ENCODE data around the gene ACO2. TPM values are rescaled to one million over a fixed set of nuclear protein-coding genes. Genes with fewer than 3 reads are reported as not detected.
A peak's percentile ranks its signal among the peaks of the same experiment; 100 is the strongest.

Gene ACO2
- total and polyA plus RNA-seq, 2 of the 13 experiments (the other 11 are each of a cell fraction or from before 2014, with no cell fraction given) = 19.2 to 45.6 TPM

DNA sequence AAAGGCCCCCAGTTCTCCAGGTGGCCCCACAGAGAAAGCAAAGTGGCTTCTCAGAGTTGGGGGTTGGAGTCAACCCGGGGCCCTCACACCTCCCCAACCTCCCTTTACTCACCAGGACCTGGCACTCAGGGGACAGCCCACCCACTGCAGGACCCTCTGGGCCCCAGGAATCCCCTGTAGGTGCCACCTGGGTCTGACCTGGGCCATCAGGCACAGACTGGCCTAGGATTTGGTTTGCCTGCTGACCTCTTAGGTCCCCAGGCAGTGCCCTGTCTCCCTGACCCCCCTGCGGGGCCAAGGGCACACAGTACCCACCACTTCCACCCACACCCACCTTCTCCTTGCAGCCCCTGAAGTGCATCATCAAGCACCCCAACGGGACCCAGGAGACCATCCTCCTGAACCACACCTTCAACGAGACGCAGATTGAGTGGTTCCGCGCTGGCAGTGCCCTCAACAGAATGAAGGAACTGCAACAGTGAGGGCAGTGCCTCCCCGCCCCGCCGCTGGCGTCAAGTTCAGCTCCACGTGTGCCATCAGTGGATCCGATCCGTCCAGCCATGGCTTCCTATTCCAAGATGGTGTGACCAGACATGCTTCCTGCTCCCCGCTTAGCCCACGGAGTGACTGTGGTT is 59.3 kb downstream of the ACO2 start:
- Histone ChIP-seq H3K4me2 (ENCODE audit: low read depth, low read length) (no peak overlapping the region), H3K4me1 (ENCODE audit: insufficient read depth, low read length) (peaks cover 71% of the 10 kb centered on the region), H4K20me1 (ENCODE audit: insufficient read depth, low read length) (0 out of 2 replicates have a peak, but pooled peaks cover 4% of the 10 kb centered on the region), H3K36me3 (replicated peaks in 1 of 2; ENCODE audit: control insufficient read depth in 1 of 2, insufficient read depth in 2 of 2, low read length in 2 of 2) (peaks cover 34 to 70% of the 10 kb centered on the region in 2 experiments), H3K79me2 (ENCODE audit: insufficient read depth, low read length) (no peaks in the 10 kb centered on the region), H3K4me3 (replicated peaks in 1 of 3; ENCODE audit: insufficient read depth in 1 of 3, low read depth in 2 of 3, low read length in 3 of 3) (no peak overlapping the region; a peak in 1 of 6 replicates), H3K9me3 (ENCODE audit: low read length) (no peaks in the 10 kb centered on the region), H3K27me3 (ENCODE audit: control insufficient read depth in 1 of 2, insufficient read depth in 2 of 2, low read length in 2 of 2) (no peaks in the 10 kb centered on the region), H3K27ac (ENCODE audit: extremely low read length, insufficient read depth, low read length) (peak overlapping the region; percentile 58), H2AFZ (ENCODE audit: low read length) (no peak overlapping the region), H3K9ac (ENCODE audit: insufficient read depth, low read depth, low read length) (peak overlapping the region; percentile 27; the same call in 1 of the 2 replicates)
- TSS peak; percentile 20 for BruUV-seq (replicated peaks)
- POLR2A ChIA-PET = no interaction called here
- CTCF ChIA-PET (ENCODE audit: low intra/inter-chr PET ratio, low total read pairs) = no interaction called here
- peak; percentile 40; the same call in 1 of the 2 replicates for TF ChIP-seq POLR2G (IDR thresholded peaks at IDR 0.05; ENCODE audit: low read depth, low read length)
- peak; percentile 11 for TF ChIP-seq RBM22 (optimal IDR thresholded peaks at IDR 0.05; ENCODE audit: low read length)
- TF ChIP-seq, protein P1, sequence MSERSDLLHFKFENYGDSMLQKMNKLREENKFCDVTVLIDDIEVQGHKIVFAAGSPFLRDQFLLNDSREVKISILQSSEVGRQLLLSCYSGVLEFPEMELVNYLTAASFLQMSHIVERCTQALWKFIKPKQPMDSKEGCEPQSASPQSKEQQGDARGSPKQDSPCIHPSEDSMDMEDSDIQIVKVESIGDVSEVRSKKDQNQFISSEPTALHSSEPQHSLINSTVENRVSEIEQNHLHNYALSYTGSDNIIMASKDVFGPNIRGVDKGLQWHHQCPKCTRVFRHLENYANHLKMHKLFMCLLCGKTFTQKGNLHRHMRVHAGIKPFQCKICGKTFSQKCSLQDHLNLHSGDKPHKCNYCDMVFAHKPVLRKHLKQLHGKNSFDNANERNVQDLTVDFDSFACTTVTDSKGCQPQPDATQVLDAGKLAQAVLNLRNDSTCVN (CRISPR knock-in tag; IDR thresholded peaks at IDR 0.05; ENCODE audit: borderline replicate concordance) = no peak
- TF ChIP-seq, protein P2, sequence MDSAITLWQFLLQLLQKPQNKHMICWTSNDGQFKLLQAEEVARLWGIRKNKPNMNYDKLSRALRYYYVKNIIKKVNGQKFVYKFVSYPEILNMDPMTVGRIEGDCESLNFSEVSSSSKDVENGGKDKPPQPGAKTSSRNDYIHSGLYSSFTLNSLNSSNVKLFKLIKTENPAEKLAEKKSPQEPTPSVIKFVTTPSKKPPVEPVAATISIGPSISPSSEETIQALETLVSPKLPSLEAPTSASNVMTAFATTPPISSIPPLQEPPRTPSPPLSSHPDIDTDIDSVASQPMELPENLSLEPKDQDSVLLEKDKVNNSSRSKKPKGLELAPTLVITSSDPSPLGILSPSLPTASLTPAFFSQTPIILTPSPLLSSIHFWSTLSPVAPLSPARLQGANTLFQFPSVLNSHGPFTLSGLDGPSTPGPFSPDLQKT (CRISPR knock-in tag; IDR thresholded peaks at IDR 0.05; ENCODE audit: borderline replicate concordance) = no peak
- peak; percentile 54; the same call in 1 of the 2 replicates for TF ChIP-seq HNRNPL (IDR thresholded peaks at IDR 0.05; ENCODE audit: low read depth, low read length)
- peak; percentile 24 for TF ChIP-seq U2AF1 (optimal IDR thresholded peaks at IDR 0.05; ENCODE audit: low read depth, low read length)
- TF ChIP-seq SSRP1 (CRISPR knock-in tag; IDR thresholded peaks at IDR 0.05) = peak; percentile 58; the same call in 1 of the 2 replicates
- TF ChIP-seq AGO2 (optimal IDR thresholded peaks at IDR 0.05; ENCODE audit: low read depth, low read length) = peak; percentile 82
- TF ChIP-seq POLR2AphosphoS5 (IDR thresholded peaks at IDR 0.05; ENCODE audit: low read depth, low read length) = 0 out of 2 replicates have a peak, but pooled peaks have one; percentile 21
- TF ChIP-seq NCOR1 (IDR thresholded peaks at IDR 0.05; ENCODE audit: borderline replicate concordance, low read length) = no peak
- 94% methylated on average over 14 of the region's 16 CpGs for WGBS (ENCODE audit: low lambda C conversion rate)
- FAIRE-seq = no peak
- no peak for ATAC-seq
- intact Hi-C loops (cut with micrococcal nuclease; ENCODE audit: unreplicated experiment) (no loop called here), in situ Hi-C loops (cut with HindIII; ENCODE audit: extremely low pct_ligation_motif_present, low pct_unique_long_range_greater_than_20kb) (no loop called here)
- DNase-seq (ENCODE audit: low spot score) = no peak

All from HepG2 (cell line).